Tibial nerve (tissue), 4 donors: Measurements from ENCODE around the gene ZAR1L. TPM values are rescaled to one million over a fixed set of nuclear protein-coding genes. Genes with fewer than 3 reads are reported as not detected.

Experiments
- DNase-seq, 2 donors: peaks; one replicate each; pipeline ENCODE4 v3.0.0-alpha.2; 2019; ENCODE audit warnings: low spot score in 2 of 2
- H3K27ac ChIP-seq, 4 donors: fragments of 200-600 bp; sonication (generic) in 3 of 4; one replicate each; pipeline ENCODE4 v1.5.1; 2017 to 2019; ENCODE audit warnings: mild to moderate bottlenecking in 1 of 4
- H3K27me3 ChIP-seq, 2 donors: fragments of 200-600 bp; sonication (generic) in 1 of 2; one replicate each; pipeline versions ENCODE4 v1.5.1 to v1.6.0; 2017 to 2019
- H3K36me3 ChIP-seq, 3 donors: fragments of 200-600 bp; sonication (generic); one replicate each; pipeline ENCODE4 v1.5.1; 2018 to 2019
- H3K4me1 ChIP-seq, 4 donors: fragments of 200-600 bp; sonication (generic) in 3 of 4; one replicate each; pipeline ENCODE4 v1.5.1; 2017 to 2019
- H3K4me3 ChIP-seq, 4 donors: fragments of 200-600 bp; sonication (generic) in 3 of 4; one replicate each; pipeline ENCODE4 v1.5.1; 2017 to 2019; ENCODE audit warnings: mild to moderate bottlenecking in 1 of 4, moderate library complexity in 1 of 4
- H3K9me3 ChIP-seq, 4 donors: fragments of 200-600 bp; sonication (generic) in 3 of 4; one replicate each; pipeline ENCODE4 v1.5.1; 2017 to 2019
- CTCF ChIP-seq, 5 experiments: fragments of 200-600 bp in 3 of 5; fragments of 450-650 bp in 2 of 5; sonication (generic) in 3 of 5; IDR thresholded peaks; one replicate each; pipeline ENCODE4 v1.5.1; 2016 to 2019; ENCODE audit warnings: antibody characterized with exemption in 5 of 5, mild to moderate bottlenecking in 3 of 5, moderate library complexity in 2 of 5
- EP300 ChIP-seq, 2 donors: sonication (generic); formaldehyde crosslinking; IDR thresholded peaks; one replicate each; pipeline ENCODE4 v1.6.1; 2017; ENCODE audit warnings: antibody characterized with exemption in 2 of 2, mild to moderate bottlenecking in 1 of 2
- POLR2A ChIP-seq, 2 donors: fragments of 450-650 bp; IDR thresholded peaks; one replicate each; pipeline ENCODE4 v1.6.1; 2017; ENCODE audit warnings: antibody characterized with exemption in 2 of 2, mild to moderate bottlenecking in 2 of 2, moderate library complexity in 2 of 2
- WGBS, 2 donors: methylation state at CpG; one replicate each; pipeline ENCODE4 v1.1.5; 2018; 5-methylcytosine and 5-hydroxymethylcytosine counted together
- total RNA-seq, 4 donors: library from RNA; depleted of rRNA; stranded (reverse); fragments of >200 nt; gene quantifications; one replicate each; pipeline ENCODE4 v1.1.0, GENCODE V29; 2016

ZAR1L gene
- total RNA-seq, 4 donors from 2014 or later, result 0.42 TPM; not detected in 3

- Histone ChIP-seq H3K4me3 (no peak overlapping the region), H3K4me1 (peaks cover 0 to 25% (median 6%) of the 10 kb centered on the region in 4 donors), H3K27ac (no peak overlapping the region)
Measured at GRCh38 chr13:32257649-32258048, 57.5 kb downstream of the ZAR1L start.

GRCh38 chr13:32256243-32256642, 58.9 kb downstream of the ZAR1L start:
- no peaks in the 10 kb centered on the region for H3K27me3 ChIP-seq
- 63 to 88% methylated on average over 4 of the region's 4 CpGs for WGBS, 2 donors
- peak overlapping the region in 1 of 4 donors; percentile 33 for H3K4me3 ChIP-seq
- peak overlapping the region in 2 of 4 donors; percentile 69 to 71 for H3K27ac ChIP-seq
- TF ChIP-seq EP300 (IDR thresholded peaks at IDR 0.05) (no peak), POLR2A (IDR thresholded peaks at IDR 0.05) (no peak), CTCF (IDR thresholded peaks at IDR 0.05) (no peak)
- H3K4me1 ChIP-seq, result peaks cover 0 to 11% (median 4%) of the 10 kb centered on the region in 4 donors
- H3K9me3 ChIP-seq, result no peaks in the 10 kb centered on the region
- no peaks in the 10 kb centered on the region for H3K36me3 ChIP-seq
- DNase-seq, result no peak

More at GRCh38 chr13:32257649-32258048, 57.5 kb downstream of the ZAR1L start:
- no peaks in the 10 kb centered on the region for H3K9me3 ChIP-seq
- no peaks in the 10 kb centered on the region for H3K27me3 ChIP-seq
- no peaks in the 10 kb centered on the region for H3K36me3 ChIP-seq
- TF ChIP-seq CTCF (IDR thresholded peaks at IDR 0.05) (no peak), EP300 (IDR thresholded peaks at IDR 0.05) (no peak), POLR2A (IDR thresholded peaks at IDR 0.05) (no peak)
- no peak for DNase-seq

GRCh38 chr13:32255724-32256109, 59.4 kb downstream of the ZAR1L start:
- no peak for TF ChIP-seq POLR2A (IDR thresholded peaks at IDR 0.05)
- peak in 1 of 2 donors; percentile 33 for TF ChIP-seq EP300 (IDR thresholded peaks at IDR 0.05)
- H3K27ac ChIP-seq, result peak overlapping the region in 3 of 4 donors; percentile 63 to 71 (median 69)
- no peaks in the 10 kb centered on the region for H3K27me3 ChIP-seq
- peaks cover 0 to 2% (median 0%) of the 10 kb centered on the region in 3 donors for H3K36me3 ChIP-seq
- no peak for DNase-seq
- whole genome bisulfite sequencing, 2 donors, result 51 to 60% methylated on average over 6 of the region's 6 CpGs
- H3K4me1 ChIP-seq, result peaks cover 0 to 5% (median 2%) of the 10 kb centered on the region in 4 donors
- peak overlapping the region in 1 of 4 donors; percentile 33 for H3K4me3 ChIP-seq
- no peaks in the 10 kb centered on the region for H3K9me3 ChIP-seq

GRCh38 chr13:32254916-32255723, 60.0 kb downstream of the ZAR1L start:
- peaks cover 0 to 8% (median 0%) of the 10 kb centered on the region in 3 donors for H3K36me3 ChIP-seq
- H3K27me3 ChIP-seq, result no peaks in the 10 kb centered on the region
- H3K9me3 ChIP-seq, result no peaks in the 10 kb centered on the region
- WGBS, 2 donors, result 66 to 69% methylated on average over 10 of the region's 10 CpGs
- peak overlapping the region in 2 of 4 donors; percentile 15 to 33 for H3K4me3 ChIP-seq
- TF ChIP-seq EP300 (IDR thresholded peaks at IDR 0.05) (no peak), POLR2A (IDR thresholded peaks at IDR 0.05) (no peak), CTCF (IDR thresholded peaks at IDR 0.05) (no peak)
- DNase-seq, result no peak
- peak overlapping the region; percentile 31 to 71 (median 65) for H3K27ac ChIP-seq
- H3K4me1 ChIP-seq, result no peaks in the 10 kb centered on the region

GRCh38 chr13:32254416-32254815, 60.7 kb downstream of the ZAR1L start:
- Histone ChIP-seq H3K4me1 (no peaks in the 10 kb centered on the region), H3K4me3 (peak overlapping the region in 2 of 4 donors; percentile 15 to 33), H3K9me3 (no peaks in the 10 kb centered on the region), H3K27me3 (no peaks in the 10 kb centered on the region), H3K27ac (peak overlapping the region; percentile 36 to 71 (median 65)), H3K36me3 (peaks cover 0 to 15% (median 0%) of the 10 kb centered on the region in 3 donors)
- DNase-seq, result no peak
- WGBS, 2 donors, result 40 to 41% methylated on average over 3 of the region's 3 CpGs
- TF ChIP-seq POLR2A (IDR thresholded peaks at IDR 0.05) (peak in 1 of 2 donors; percentile 2), EP300 (IDR thresholded peaks at IDR 0.05) (no peak)

- Histone ChIP-seq H3K9me3 (no peaks in the 10 kb centered on the region), H3K4me1 (no peaks in the 10 kb centered on the region), H3K4me3 (peak overlapping the region in 2 of 4 donors; percentile 15 to 33), H3K36me3 (peaks cover 0 to 19% (median 0%) of the 10 kb centered on the region in 3 donors), H3K27ac (peak overlapping the region; percentile 36 to 71 (median 65)), H3K27me3 (no peaks in the 10 kb centered on the region)
- no peak for TF ChIP-seq CTCF (IDR thresholded peaks at IDR 0.05)
- peak in 1 of 2 donors; percentile 35 for TF ChIP-seq POLR2A (IDR thresholded peaks at IDR 0.05)
- TF ChIP-seq EP300 (IDR thresholded peaks at IDR 0.05), result peak in 1 of 2 donors; percentile 64
- DNase-seq, result peak in 1 of 2 donors; percentile 42
- 70 to 78% methylated on average over 14 of the region's 14 CpGs for WGBS, 2 donors
Measured at GRCh38 chr13:32253911-32254399, 61.2 kb downstream of the ZAR1L start.
